ENCODE results near the gene FOXL2NB.

GRCh38 chr3:138939561-138940241 lies 7.3 kb upstream of the FOXL2NB start:
- no peak for TF ChIP-seq CTCF (IDR thresholded peaks at IDR 0.05)
- TF ChIP-seq POLR2A (IDR thresholded peaks at IDR 0.05) = no peak
